Kidney tubule cell (primary cell): ENCODE data around the gene GATAD2A.
"Not testable (repeated sequence)": the region's sequence is repeated elsewhere in the genome, so short reads cannot be mapped to it uniquely, and the experiment has no call there.

Experiments used
- DNase-seq: peaks from one replicate; pipeline ENCODE4 v3.0.0-alpha.2; 2018; ENCODE audit warnings: low spot score

The GATAD2A gene

DNA sequence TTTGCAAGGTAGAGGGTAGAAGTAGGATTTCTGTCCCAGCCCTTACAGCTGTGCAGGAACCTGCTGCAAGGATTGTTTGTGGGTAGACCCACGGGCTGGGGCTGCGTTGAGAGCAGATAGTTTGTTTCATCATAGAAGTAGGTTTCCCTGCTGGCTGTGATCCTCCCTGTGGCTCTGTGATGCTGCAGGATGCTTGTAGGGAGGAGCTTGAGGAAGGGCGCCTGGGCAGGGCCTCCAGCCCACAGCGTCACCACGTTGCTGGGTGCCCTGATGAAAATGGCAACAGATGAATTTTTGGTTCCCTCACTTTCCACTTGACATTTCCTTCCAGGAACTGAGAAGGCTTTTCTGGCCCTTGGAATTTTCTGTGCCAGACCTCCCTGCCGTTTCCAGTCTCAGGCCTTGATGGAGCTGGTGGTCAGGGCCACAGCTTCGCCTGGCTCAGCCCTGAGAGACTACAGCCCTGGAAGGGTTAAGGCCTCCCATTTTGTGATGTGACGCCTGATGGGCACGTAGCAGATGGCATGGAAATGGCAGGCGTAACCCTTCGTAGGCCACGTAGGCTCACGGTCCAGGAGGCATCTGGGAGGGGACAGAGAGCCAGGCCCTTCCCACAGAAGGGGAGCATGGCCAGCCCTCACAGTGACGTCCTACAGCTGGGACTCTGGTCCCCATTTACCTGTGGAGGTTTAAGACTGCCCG, 42.2 kb downstream of the GATAD2A start:
- no peak for DNase-seq

DNA sequence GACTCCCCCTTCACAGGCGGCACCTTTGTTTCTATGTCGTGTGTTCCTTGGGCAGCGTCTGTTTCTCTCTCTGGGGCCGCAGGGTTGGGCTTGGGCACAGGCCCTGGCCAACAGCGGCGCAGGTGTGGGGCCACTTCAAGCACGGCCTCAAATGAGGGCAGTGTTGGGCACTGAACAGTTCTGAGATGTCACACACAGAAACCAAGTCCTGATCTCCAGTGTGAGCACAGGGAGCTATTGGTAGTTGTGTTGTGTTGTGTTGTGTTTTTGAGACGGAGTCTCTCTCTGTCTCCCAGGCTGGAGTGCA, 42.7 kb downstream of the GATAD2A start:
- DNase-seq = no peak

DNA sequence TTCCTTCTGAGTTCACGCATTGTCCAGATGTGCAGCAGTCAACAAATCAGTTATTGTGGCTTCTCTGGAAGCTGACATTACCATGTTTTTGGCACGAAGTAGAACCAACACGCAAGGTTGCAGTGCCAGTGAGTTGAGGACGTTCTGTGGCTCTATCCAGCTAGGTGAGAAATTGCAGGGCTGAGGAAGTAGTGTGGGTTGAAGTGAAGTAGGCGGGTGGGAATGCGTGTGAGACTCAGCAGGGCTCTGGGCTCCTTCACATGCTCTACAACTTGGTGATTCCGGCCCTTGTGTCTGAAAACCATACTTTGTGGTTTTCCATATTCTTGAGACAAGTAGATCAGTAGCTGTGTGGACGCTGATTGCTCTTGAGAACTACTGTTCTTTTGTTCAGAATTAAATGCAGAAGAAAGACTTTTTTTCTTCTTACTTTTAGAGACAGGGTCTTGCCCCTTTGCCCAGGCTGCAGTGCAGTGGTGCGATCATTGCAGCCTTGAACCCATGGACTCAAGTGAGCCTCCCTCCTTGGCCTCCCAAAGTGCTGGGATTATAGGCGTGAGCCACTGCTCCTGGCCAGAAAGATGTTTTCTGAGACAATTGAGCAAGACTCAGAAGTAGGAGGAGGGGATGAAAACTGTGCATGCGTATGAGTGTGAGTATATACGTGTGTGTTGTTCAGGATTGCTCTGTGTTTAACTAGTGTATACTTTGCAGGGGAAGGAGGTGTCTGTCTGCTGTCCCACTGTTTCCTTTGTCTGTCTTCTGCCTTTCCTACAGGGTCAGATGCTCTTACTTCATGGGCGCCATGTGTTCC, 46.2 kb downstream of the GATAD2A start:
- DNase-seq = no peak

DNA sequence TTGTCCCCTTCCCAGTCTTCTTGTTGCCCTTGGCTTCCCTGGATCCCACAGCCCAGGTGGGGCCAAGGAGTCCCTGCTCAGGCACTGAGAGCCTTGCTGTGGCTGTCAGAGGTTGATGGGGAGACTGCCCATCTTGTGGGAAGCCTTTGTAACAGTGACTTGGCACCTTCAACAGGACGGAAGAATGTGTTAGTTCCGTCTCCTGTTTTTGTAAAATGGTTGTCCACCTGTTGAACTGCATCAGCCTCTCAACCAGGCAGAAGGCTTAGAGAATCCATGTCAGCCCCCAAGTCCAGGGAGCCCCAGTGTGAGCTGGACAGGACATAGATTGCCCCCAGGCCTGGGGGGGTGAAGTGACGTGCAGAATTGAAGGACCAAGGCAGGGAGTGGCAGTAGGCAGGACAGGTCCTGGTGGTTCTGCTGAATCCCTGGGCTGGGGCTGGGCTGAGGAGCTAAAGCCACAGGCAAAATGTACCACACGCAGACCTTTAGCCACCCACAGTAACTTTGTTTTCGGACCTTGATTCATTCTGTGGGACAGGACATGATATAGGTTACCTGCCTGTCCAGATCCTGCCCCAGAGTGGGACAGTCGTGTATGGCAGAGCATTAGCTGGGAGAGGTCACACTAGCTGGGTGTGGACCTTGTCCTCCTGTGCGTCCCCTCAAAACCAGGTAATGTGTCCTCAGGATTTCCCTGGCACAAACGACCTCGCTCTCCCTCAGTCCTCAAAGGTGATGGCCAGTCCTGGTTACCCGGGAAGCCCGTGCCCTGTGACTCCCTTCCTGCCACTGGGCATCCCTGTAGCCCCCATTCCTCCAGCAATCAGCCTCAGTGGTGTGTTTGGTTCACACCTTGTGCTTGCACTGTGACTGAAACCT, 47.0 kb downstream of the GATAD2A start:
- DNase-seq = no peak

DNA sequence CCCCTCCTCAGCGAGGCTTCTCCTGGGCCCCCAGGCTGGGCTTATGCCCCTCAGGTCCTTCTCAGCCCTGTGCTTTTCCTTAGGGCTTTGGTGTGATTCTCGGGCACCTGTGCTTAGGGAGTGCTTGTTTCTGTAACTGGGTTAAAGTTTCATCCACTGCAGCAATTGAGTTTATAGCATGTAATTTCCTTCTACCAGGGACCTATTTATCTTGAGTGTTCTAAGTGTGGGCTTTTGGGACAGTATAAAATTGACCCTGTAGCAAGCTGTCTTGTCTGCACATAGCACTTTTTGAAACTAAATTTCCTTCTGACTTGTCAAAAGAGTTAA, 47.6 kb downstream of the GATAD2A start:
- no peak for DNase-seq

DNA sequence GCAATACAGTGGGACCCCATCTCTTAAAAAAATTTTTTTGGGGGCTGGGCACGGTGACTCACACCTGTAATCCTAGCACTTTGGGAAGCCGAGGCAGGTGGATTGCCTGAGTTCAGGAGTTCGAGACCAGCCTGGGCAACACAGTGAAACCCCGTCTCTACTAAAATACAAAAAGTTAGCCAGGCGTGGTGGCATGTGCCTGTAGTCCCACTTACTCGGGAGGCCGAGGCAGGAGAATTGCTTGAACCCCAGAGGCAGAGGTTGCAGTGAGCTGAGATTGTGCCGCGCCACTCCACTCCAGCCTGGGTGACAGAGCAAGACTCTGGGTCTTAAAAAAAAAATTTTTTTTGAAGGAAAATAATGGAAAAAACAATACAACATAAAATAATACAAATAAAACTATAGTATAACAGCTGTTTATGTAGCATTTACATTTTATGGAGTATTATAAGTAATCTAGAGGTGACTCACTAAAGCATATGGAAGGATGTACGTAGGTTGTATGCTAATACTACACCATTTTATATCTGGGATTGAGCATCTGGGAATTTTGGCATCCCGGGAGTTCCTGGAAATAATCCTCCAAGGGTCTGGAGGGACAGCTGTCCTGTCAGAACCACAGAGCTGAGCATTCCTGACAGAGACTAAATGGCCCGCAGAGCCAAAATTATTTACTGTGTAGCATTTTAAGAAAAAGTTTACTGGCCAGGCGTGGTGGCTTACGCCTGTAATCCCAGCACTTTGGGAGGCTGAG, 49.9 kb downstream of the GATAD2A start:
- not testable (repeated sequence) for DNase-seq

DNA sequence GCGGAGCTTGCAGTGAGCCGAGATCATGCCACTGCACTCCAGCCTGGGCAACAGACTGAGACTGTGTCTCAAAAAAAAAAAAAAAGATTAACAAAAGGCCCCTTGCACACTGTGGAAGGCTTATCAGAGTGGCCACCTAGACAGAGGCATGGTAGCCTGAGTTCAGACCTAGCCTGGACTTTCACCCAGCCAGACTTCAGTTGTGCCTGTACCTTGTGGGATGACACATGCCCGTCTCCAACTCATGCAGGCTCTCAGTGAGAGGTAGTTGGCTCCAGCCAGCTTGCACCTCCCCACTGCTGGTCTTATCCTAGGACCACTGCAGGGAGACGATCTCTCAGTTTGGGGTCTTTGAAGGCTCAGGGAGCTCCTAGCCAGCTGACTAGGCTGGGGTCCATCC, 52.2 kb downstream of the GATAD2A start:
- DNase-seq = no peak

DNA sequence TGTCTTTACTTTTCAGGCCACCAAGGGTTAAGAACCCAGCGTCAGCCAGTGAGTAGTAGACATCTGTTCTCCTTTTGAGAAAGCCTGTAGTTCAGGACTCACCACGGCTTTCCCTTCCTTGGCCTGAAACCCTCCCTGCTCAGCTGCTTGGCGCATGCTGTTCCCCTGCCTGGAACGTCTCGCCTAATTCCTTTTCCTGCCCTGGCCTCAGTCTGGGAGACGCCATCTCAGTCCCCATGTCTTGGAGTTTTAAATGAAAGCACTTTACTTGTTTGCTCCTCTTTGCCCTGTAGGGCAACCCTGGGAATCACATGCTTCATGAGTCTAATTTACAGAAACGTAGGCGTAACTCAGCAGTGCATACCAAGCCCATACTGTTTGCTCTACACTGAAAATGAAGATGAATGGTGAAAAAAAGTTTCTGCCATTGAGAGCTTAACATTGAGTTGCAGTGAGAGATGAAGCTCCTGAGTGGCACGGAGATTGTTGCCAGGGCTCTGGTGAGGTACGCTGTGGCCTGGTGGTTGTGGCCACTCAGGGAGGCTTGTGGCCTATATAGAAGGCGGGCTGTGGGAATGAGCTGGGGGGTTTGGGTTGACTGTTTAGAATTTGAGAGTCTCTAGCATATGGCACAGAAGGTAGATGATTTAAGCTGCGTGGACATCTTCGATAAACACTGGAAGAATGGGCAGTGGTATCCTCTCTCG, 52.8 kb downstream of the GATAD2A start:
- no peak for DNase-seq

DNA sequence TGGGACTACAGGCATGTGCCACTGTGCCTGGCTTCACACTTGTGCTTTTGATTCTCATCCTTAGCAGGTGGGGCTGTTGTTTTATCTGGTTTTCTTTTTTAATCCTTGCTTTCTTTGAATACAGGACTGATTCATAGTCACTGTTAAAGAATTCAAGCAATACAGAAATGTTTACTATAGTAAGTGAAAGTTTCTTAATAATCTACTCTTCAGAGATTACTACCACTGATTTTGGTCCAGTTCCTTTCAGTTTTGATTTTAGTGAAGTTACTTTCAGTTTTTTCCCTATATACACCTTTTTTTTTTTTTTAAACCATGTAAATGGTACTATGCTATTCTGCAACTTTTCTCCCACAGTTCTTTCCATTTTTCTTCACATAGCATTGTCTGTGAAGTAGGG, 53.6 kb downstream of the GATAD2A start:
- DNase-seq = peak; percentile 14

DNA sequence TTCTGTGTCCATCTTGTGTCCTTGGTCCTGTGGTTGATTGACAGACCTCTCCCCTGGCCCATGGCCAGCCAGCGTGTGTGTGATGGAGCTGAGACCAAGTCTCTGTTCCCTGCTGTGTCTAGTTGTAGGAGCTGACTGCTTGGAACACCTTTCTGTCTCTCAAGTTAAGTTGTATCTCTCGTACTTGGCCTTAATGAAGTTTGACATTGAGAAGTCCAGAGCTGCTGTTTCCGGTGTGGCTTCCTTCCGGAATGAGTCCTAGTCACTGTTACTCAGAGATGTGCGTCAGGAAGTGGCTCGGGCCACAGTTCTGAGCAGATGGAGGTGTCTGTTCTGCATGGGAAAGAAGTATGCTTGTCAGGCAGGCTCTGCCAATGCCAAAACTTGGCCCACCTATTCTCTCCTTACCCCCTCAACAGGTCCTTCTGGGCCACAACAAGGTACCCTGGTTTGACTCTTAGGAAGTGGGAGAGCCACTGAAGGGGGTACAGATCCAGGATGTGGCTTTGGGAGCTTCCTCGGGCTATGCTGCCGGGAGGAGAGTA, 54.3 kb downstream of the GATAD2A start:
- peak; percentile 48 for DNase-seq

DNA sequence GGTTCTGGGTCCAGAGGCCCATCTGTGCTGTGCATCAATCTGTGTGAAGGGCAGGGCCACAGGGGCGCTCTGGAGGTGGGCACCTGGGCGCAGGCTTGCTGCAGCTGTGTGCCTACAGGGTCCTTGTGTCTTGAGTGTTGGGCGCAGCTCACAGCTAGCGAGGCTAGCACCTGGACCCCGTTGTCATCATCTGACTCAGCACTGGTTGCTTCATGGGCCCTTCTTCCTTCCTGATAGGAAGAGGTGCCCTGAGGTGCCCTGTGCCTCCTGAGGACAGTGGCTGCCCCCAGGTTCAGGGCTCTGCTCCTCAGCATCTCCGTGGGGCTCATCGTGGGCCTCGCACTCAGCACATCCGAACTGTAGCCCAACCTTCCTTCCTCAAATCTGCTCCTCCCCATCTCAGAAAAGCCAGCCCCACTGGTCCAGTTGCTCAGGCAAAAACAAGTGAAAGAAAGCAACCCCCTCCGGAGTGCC, 54.8 kb downstream of the GATAD2A start:
- DNase-seq = no peak

DNA sequence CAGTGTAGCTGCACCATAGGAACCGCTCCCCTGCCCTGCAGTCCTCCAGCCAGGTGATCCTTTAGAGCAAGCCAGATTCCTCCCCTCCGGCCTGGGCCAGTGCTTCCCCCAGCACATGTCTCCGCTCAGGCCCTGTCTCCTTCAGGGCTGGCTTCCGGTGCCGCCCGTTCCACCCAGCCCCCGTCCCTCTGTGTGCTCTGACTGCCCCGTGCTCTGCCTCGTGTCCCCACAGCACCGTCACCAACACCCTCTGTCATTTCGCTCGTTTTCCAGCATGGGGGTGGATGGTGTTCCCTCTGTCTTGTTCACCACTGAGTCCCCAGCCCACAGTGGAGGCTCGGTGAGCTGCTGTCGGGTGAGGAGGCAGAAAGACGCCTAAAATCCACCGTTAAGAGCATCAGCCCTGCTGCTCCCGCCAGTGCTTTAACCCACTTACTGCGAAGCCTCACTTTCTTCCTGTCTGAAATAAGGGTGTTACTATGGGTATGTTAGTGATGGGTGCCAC, 55.3 kb downstream of the GATAD2A start:
- no peak for DNase-seq

DNA sequence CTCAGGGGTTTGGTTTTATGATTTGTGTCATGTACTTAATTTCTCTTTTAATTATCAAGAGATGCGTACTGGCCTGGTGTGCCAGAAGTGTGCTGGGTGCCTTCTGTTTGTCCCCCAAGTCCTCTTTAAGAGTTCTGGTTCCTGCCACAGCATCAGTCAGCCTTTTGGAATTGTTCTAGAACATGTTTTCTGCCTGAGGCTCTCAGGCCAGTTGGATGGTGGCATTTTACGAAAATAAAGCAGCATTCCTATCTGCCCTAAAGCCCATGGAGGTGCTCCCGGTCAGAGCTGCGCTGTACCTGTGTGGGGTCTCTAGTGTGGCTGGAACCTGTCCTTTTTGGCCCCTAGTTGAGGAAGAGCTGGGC, 55.8 kb downstream of the GATAD2A start:
- DNase-seq = no peak

DNA sequence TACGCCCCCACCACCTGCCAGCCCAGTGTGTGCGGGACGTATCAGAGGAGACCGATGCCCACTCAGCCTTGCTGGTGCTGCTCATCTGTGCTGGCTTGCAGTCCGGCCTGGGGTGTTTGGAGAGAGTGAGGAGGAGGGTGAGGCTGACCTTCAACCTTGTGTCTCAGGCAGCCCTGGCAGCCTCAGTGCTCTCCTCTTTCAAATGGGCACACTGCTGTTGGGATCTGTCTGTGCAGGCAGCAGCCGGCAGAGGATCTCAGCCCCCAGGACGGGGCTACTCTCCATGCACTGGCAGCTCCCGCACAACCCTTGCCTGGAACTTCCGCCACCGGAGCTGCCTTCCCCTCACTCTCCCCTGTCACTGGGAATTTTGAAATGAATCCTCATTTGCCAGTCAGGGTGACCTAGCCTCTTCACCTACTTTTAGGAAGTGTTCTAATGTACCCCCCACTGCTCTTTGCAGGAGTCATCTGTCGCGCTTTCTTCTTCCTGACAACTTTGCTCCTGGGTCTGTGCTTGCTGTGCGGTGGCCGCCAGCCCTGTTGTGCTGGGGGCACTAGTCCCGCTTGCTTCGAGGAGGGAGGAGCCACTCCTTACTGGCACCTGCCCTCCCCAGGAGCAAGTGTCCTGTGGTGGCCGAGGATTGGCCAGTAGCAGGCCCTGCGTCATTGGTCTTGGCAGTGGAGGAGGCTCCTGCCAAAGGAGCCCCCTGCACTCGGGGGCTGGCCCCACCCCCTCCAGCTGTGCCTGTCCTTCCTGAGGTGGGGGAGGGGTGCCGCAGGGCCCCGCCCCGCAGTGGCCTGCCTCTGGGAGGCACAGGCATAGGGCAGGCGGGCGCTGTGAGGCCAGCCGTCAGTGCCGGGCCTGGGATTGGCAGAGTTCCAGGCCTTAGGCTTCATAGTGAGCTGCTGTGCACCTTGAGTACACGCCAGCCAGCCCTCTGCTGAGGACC, 56.5 kb downstream of the GATAD2A start:
- peak; percentile 75 for DNase-seq

DNA sequence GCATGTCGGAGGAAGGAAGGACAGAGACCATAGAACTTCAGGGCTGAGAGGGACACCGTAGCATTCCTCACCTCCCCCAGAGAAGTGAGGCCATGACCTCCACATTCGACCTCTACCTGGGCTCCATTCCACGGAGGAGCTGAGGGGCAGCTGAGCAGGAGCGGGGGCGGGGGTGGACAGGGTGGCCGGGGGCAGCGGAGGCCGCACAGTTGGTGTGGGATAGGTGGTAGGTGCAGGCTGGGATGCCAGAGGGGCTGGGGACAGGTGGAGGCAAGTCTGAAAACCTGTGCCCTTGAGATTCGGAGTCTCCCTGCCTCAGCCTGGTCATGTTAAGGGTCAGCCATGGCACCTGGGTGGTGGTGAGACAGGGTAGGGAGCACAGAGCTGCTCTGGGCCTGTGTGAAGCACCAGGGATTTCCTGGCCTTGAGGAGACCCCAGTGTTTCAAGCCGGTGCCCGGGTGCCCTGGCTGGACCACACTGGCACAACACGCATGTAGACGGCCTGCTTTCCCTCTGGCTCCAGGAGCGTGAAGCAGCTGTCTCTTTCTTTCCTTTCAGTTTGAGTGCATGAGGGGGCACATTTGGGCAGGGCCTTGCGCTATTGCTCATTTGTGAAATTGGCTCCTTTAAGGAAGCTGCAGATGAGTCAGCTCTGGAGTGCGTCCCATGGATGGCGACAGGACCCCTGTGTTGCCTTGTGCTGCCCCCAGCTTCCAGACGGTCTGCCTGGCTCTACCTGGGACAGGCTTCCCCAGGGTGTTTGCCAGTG, 58.1 kb downstream of the GATAD2A start:
- peak; percentile 64 for DNase-seq

DNA sequence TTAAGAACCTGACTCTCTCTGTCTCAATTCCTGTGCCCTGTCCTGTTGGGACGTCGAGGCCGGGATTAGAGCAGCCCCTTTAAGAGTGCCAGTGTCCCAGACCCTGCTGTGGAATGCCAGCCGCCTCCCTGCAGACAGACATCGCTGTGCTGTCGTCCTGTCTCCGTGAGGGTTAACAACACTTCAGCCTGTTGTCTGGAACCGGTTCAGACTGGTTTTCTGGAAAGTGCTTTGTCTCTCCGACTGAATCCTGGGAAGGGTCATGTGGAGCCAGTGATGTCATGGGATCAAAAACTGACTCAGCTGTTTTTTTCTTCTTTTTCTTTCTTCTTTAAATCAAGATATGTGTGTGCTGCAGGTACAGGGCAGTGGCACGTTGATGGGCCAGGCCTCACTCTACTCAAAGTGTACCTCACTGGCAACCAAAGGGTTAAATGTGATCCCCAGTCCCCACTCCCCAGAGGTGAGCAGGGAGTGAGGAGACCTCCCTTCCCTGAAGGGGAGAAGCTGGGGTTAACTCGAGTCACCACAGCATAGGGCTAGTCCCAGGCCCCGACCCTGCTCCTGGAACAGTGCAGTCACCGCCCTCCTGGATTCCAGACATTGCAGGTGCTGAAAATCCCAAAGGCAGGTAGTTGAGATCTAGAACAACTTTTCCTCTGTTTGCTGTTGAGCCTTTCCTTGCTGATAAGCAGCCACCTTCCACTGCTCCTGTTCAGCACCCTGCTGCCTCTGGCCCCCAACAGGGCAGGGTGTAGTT, 59.0 kb downstream of the GATAD2A start:
- DNase-seq = peak; percentile 79

DNA sequence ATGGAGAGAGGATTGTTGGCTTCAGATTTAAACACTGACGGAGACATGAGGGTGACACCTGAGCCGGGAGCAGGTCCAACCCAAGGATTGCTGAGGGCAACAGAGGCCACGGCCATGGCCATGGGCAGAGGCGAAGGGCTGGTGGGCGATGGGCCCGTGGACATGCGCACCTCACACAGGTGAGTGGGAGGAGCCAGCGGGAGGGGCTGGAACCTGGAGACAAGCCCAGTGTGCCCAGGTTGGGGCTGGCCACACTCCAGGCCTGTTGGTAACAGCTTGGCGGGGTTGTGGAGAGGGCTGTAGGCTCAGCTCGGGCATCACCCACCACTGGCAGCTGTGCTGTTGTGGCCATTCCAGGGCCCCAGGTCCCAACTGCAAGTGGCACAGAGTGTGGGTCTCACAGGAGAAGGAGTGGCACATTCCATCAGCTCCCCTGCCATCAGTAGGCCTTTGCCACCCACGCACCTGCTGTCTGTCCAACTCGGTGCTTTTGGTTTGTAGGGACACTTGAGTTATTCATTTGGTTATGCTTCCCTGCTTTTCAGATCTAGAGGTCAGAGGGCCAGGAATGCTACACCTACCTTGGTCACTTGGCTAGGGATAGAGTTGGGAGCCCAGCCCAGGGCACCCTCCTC, 60.1 kb downstream of the GATAD2A start:
- DNase-seq = no peak

DNA sequence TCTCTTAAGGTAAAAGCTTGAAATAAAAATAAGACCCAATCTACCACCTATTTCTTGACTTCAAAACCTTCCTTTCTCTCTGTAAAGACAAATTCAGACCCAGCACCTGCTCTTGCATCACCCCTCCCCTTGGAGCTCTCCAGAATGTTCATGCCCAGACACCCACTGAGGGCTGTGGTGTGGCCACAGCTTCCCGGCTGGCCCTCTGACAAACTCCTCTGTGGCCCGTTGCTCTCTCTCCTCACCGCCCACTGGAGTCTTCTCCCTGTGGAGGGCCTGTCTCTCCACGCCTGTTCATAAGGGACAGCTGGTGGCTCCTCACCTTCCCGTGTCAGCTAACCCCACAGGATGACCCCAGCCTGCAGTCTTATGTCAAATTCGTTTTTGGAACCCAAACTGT, 60.7 kb downstream of the GATAD2A start:
- DNase-seq = no peak
